GM19351 (cell line): ENCODE data around the gene NXPH3.

ENCODE experiments used
- ATAC-seq: cut with Tn5 transposase; IDR thresholded peaks from one replicate; pipeline ENCODE4 v1.9.1; 2021; ENCODE audit warnings: mild to moderate bottlenecking, moderate library complexity; ENCODE audit not compliant: unreplicated experiment

Gene NXPH3

DNA sequence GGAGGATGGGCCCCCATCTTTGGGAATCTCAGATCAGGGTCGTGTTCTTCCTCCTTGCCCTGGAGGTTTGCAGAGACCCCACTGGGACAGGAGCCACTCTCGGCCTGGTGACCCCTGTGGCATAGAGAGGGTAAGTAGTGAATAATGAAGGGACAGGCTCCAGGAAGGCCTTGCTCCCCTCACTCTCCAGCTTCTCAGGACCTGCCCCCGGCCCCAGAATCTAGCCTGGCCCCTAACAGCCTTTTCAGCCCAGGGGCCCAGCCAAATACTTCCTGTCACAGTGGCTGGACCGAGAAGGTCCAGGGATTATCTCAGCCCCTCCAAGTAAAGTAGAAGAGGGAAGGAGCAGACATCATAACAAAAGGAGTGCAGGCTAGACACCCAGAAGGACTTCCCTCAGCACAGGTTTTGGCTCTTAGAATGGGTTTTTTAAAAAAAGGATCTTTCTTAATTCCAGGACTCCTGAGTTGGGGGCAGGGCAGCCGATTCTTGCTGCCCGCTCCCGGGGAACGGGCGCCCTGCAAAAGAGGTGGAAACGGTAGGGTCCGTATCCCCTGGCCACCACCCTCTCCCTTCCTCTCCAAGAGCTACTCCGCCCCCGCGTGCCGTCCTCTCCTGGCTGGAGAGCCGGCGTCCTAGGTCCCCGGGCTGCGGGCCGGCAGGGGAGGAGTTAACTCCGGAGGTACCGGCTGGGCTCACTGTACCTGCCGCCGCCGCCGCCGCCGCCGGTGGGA lies 559 bp upstream of the NXPH3 start:
- ATAC-seq, result no peak

DNA sequence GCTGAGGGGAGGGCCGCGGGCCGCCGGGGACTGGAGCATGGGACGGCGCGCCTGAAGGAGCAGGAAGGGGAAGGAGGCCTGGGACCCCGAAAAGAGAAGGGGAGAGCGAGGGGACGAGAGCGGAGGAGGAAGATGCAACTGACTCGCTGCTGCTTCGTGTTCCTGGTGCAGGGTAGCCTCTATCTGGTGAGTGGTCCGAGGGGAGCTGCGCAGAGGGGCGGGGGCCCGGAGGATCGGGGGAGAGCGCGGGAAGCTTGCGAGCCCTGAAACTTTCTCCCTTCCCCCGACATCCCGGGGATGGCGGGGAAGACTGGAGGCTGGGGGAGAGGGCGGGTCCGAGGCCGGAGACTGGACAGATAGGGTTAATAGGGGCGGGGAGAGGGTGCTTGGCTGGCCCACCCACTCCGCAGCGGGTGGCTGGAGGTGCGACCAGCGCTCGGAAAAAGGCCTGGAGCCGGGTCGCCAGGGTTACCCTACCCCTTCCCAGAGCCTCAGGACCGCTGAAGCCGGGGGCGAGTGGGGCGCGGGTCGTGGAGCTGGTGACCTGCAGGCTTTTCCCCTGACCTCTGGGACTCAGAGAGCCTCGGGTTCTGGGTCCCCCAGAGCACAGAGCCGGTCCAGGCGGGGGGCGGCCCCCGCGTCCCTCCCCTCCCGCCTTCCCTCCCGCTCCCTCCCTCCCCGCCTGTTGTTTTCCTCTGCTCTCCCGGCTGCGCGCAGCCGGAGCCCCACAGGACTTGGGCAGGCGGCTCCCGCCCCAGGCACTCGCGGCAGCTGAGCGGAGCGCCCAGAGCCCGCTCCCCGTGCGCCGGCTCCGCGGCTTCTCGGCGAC lies 631 bp downstream of the NXPH3 start:
- no peak for ATAC-seq

DNA sequence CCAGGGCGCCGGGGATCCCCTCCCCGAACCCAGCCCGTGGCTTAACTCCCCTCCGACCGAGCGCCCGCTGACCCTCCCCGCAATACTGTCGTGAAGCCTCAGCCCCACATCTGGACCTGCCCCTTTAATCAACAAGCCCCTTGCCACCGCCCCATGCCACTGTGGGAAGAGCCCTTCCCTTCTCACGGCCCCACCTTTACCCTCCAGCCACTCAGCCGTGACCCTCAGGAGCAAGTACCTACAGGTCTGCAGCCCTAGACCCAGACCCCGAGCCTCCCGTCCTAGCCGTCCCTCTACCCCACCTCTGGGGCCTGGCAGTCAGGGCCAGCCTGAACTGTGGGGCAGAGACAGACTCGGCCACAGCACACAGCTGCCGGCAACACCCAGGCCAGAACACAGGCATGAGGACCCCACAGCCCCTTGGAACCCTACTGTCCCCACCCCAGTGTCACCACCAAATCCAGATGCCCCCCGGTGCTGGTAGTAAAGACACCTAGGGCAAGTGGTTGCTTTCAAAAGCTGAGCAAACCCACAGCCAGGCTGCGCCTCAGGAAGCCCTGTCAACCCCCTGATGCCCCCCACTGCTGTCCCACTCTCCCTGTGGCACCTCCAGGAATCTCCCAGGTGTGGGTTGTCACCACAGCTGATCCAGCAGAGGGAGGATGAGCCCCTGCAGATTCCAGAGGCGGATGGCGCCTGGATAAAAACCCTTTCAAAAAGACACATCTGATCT lies 1.4 kb downstream of the NXPH3 start:
- ATAC-seq, result no peak

DNA sequence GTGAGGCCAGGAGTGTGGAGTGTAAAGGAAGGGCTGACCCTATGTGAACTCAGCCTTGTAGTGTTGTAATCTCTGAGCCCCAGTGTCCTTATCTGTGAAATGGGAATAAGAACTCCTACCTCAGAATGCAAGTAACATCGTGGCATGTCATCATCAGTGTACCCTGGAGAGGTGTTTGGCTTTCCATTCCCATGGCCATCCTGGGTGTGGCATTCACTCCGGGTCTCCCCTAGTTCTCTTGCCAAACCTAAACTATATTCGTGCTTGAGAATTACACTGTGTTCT lies 1.9 kb downstream of the NXPH3 start:
- ATAC-seq, result no peak

DNA sequence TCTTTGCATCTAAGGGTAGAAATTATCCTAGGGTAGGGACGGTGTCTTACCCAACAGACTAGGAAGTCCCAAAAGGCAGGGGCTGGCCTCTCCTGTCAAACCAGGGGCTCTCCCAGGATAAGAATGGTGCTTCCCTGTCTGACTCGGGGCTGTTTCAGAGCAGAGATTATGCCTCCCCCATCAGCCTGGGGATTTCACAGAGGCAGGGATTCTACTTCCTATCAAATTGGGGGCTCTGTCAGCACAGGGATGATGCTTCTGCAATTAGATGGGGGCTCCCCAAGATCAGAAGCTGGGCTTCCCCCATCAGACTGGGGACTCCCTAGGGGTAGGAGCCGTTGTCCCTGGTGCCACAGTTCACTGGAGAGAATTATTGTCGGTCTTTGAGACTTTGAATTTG lies 2.3 kb downstream of the NXPH3 start:
- no peak for ATAC-seq

DNA sequence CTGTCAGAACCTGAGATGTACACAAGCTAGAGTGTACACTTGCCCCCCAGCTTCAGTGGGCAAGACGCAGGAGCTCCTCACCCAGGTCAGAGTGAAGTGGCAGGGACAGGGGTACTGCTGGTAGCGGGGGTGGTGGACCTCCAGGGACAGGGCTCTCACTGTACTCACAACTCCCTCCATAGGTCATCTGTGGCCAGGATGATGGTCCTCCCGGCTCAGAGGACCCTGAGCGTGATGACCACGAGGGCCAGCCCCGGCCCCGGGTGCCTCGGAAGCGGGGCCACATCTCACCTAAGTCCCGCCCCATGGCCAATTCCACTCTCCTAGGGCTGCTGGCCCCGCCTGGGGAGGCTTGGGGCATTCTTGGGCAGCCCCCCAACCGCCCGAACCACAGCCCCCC lies 2.7 kb downstream of the NXPH3 start:
- no peak for ATAC-seq

DNA sequence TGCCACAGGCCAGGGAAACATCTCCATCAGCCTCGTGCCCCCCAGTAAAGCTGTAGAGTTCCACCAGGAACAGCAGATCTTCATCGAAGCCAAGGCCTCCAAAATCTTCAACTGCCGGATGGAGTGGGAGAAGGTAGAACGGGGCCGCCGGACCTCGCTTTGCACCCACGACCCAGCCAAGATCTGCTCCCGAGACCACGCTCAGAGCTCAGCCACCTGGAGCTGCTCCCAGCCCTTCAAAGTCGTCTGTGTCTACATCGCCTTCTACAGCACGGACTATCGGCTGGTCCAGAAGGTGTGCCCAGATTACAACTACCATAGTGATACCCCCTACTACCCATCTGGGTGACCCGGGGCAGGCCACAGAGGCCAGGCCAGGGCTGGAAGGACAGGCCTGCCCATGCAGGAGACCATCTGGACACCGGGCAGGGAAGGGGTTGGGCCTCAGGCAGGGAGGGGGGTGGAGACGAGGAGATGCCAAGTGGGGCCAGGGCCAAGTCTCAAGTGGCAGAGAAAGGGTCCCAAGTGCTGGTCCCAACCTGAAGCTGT lies 3.4 kb downstream of the NXPH3 start:
- no peak for ATAC-seq

DNA sequence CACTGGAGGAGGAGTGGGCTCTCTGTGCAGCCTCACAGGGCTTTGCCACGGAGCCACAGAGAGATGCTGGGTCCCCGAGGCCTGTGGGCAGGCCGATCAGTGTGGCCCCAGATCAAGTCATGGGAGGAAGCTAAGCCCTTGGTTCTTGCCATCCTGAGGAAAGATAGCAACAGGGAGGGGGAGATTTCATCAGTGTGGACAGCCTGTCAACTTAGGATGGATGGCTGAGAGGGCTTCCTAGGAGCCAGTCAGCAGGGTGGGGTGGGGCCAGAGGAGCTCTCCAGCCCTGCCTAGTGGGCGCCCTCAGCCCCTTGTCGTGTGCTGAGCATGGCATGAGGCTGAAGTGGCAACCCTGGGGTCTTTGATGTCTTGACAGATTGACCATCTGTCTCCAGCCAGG lies 3.9 kb downstream of the NXPH3 start:
- ATAC-seq, result no peak

DNA sequence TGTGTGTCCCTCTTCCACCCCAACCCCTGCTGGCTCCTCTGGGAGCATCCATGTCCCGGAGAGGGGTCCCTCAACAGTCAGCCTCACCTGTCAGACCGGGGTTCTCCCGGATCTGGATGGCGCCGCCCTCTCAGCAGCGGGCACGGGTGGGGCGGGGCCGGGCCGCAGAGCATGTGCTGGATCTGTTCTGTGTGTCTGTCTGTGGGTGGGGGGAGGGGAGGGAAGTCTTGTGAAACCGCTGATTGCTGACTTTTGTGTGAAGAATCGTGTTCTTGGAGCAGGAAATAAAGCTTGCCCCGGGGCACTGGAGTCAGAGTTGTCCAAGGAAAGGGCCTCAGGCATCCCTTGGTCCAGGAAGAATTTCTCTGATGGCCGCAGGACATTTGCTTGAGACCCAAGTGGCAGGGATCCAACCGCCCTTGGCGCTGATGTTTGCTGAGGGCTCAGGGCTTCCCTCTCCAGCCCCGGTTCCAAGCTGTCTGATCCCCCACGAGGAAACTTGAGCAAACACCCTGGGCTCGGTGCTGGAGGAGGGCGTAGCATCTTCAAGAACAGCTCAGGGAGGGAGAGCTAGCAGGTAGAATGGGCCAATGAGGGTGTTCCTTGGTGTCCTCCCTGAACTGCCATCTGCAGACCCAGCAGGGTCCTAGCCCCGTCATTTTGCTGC lies 4.5 kb downstream of the NXPH3 start:
- ATAC-seq, result no peak

DNA sequence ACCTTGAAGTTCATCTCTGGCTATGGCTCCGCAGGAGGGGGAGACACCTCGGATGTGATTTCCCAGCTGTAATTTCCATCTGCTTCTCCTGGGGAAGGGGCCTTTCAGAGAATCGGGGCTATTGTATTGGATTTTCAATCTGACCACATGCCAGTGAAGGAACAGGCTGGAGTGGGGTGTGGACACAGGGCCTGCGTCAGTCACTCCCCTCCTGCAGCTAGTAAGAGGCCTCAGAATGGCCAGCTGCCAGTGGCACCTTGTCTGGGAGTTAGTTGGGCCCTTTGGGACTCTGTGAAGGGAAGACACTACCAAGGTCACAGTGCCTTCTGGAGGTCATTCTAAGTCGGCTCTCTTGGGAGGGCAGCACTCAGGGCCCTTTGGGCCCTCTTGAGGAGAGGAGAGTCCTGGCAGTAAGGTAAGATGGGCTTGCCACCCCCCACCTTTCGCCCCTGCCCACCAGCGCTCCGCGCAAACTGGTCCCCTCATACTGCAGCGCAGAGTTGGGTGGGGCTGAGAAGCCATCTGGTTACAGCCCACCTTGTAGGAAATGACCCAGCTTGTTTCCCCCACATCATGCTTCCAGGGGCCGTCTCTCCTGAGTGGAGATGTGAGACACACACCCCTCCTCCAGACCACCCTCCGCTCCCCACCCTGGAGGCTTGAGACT lies 5.4 kb downstream of the NXPH3 start:
- ATAC-seq, result no peak

DNA sequence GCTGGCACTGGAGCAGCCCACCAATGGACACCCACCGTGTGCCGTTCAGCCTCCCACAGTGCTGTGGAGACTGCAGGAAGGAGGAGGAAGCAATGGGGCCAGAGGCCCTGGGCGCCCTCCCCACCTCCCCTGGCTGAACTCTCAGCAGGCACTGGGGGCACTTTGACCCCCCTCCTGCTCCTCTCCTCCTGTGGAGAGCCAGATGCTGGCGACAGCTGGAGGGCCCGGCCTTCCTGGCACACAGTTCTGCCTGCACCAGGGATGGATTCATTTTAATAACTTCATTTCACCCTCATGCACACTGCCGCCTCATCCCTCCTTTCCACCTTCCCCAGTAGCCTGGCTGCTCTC lies 6.0 kb downstream of the NXPH3 start:
- no peak for ATAC-seq

DNA sequence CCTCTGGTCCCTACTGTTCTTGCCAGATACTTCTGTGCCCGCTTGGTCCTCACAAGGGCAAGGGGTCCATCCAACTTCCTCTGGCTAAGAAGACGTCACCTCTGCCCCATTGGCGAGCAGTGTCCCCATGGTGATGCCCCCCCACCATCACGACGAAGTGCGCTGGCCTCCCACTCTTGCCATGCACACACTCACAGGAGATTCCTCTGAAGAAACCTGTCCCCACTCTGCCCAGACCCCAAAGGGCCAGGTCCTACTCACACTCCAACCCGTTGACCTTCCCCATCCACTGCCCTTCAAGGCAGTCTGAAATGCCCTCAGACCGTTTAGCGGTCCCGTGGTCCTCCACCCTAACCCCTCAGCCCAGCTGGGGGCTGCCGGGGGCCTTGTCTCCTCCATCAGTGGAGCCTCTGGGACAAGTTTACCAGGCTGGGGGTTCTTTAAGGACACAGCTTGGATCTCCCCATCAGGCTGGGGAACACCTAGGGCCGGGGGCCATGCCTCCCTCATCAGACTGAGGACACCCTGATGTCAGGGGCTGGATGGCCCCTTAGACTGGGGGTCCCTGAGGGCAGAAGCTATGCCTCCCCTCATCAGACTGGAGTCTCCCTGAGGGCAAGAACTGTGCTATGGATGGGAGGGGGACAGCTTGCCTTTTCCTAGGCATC lies 6.5 kb downstream of the NXPH3 start:
- no peak for ATAC-seq

DNA sequence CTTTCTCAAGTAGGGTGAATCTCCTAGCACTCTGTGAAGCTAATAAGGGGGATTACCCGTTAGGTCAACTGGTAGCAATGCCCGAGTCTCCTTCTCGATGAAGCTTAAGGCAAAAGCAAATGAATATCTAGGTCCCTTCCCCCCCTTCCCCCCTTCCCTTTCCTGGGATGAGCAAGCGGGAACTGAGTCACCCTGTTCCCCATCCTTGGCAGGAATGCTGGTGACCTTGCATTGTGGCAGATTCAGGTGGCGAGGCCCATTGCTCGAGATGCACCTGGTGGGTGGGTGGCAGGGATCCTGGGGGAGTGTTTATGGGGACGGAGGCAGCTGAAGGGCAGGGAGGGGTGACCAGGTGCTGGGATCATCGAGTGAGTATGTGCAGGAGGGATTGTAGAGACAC lies 7.1 kb downstream of the NXPH3 start:
- ATAC-seq, result no peak

DNA sequence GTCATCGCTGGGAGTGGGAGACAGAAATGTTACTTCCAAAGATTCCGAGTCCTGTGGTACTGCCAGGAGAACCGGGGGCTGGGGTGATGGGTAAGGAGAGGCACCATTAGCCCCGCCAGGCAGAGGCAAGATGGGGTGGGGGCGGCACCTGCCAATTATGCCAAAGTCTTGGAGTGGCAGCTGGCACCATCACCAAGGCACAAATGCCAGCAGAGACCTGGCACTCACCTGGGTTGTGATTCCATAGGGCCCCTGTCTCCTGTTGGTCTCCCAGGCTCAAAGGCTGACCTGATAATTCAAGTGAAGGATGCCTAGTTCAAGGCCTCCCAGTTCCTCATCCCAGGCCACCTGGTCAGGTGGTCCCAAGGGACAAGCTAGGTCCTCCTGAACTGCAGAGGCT lies 7.6 kb downstream of the NXPH3 start:
- no peak for ATAC-seq

DNA sequence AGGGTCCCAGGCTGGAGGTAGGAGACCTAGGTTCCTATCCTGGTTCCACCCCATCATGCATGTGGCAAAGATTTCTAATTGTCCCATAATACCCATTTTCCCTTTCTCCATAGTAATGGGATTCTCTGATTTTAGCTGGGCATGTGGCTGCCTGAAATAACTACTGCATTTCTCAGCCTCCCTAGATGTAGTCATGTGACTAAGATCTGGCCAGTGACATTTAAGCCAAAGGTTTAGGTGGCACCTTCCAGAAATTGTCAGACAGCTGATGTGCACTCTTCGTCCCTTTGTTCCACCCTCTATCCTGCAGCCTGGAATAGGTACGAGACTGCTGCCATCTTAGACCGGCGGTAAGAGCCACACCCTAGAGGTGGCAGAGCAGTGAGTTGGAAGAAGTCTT lies 8.2 kb downstream of the NXPH3 start:
- no peak for ATAC-seq

DNA sequence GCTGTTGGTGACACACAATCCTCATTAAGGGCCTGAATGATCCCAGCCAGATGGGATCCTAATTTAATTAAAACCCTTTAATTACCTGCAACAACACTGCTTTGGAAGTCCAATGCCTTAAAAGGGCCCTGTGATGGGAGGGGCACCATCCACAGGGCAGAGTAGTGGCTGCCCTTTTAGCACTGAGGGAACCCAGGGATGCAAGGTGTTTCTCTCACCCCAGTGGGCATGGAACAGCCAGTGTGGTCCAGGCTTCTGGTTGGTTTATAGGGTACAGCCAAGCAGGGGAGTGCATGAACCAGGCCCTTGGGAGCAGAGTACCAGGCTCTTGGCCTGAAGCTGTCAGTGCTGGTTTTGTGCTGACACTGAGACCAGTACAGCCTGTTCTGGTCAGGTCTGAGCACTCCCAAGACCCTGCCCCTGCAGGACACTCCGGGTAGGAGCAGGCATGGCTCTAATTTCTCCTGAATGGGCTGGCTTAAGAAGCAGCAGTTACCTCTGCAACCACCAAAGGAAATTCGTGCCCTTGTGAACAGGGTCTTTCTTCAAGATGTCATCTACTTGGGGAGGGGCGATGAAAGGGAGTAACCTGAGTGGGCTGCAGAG lies 9.9 kb downstream of the NXPH3 start:
- ATAC-seq, result no peak

DNA sequence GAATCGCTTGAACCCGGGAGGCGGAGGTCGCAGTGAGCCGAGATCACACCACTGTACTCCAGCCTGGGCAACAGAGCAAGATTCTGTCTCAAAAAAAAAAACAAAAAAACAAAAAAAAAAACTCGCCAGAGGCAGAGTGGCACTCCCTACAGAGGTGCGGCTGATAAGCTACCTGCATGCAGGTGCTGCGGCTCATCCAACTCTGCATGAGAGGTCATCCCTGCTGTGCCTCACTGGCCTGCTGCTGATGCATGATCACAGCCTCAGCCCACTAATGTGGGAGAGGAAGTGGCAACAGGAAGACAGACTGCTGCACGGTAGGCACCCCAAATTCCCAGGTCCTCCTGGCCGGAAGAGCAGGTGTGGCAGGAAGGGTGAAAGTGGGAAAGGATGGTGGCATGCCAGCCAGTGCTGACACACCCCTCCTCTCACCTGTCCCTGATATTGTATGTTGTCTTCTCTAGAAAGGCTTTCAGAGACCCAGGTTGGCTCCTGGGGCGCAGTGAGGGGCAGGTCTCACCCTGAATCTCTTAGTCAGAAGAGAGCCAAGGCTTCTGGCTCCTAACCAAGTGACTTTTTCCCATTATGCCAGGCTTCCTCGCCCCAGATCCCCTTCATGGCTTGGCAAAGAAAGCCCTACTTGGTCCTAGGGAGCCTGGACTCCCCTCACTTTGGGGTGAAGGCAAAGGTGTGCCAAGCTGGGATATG lies 11.8 kb downstream of the NXPH3 start:
- ATAC-seq, result no peak

DNA sequence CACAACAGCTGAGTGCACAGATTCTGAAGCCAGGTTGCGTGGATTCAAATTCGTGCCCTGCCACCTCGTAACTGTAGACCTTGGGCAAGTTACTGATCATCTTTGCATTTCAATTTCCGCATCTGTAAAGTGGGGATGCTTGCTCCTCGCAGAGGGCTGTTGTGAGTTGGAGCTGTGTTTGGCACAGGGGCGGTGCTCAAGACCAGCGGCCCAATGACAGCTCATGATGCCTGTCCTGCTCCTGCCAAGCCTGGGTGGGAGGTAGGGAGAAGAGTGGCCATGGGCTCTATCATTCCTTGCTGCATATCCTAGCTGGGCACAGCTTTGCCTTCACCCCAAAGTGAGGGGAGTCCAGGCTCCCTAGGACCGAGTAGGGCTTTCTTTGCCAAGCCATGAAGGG lies 12.6 kb downstream of the NXPH3 start:
- ATAC-seq, result no peak
